HEK293 (cell line): ENCODE measurements around the gene UBE2M.
A peak's percentile ranks its signal among the peaks of the same experiment; 100 is the strongest.

Source experiments
- FEZF1 ChIP-seq: fragments of 450-650 bp; formaldehyde crosslinking; IDR thresholded peaks from 2 replicates; pipeline ENCODE4 v1.5.1; 2016; ENCODE audit warnings: missing biosample characterization, missing genetic modification characterization
- HOXC10 ChIP-seq: sonication (generic); formaldehyde crosslinking; IDR thresholded peaks from 2 replicates; pipeline ENCODE4 v1.8.1; 2023; ENCODE audit warnings: mild to moderate bottlenecking, missing genetic modification reagents
- MYNN ChIP-seq: fragments of 450-650 bp; formaldehyde crosslinking; IDR thresholded peaks from 2 replicates; pipeline ENCODE4 v1.5.1; 2016; ENCODE audit warnings: missing biosample characterization, missing genetic modification characterization, borderline replicate concordance
- OVOL3 ChIP-seq: fragments of 450-650 bp; formaldehyde crosslinking; IDR thresholded peaks from 2 replicates; pipeline ENCODE4 v1.5.1; 2016; ENCODE audit warnings: missing biosample characterization, missing genetic modification characterization
- PATZ1 ChIP-seq: fragments of 450-650 bp; formaldehyde crosslinking; IDR thresholded peaks from 2 replicates; pipeline ENCODE4 v1.5.1; 2016; ENCODE audit warnings: missing biosample characterization, missing genetic modification characterization
- TCF7L2 ChIP-seq: IDR thresholded peaks from 2 replicates; pipeline ENCODE4 v1.6.1; 2011; ENCODE audit warnings: low read depth, mild to moderate bottlenecking, inconsistent platforms, low read length, moderate library complexity, borderline replicate concordance
- TSHZ1 ChIP-seq: fragments of 450-650 bp; formaldehyde crosslinking; IDR thresholded peaks from 2 replicates; pipeline ENCODE4 v1.5.1; 2016; ENCODE audit warnings: missing biosample characterization, missing genetic modification characterization, borderline replicate concordance
- YY2 ChIP-seq: fragments of 450-650 bp; formaldehyde crosslinking; IDR thresholded peaks from 2 replicates; pipeline ENCODE4 v1.5.1; 2016; ENCODE audit warnings: missing biosample characterization, missing genetic modification characterization
- ZBTB11 ChIP-seq: fragments of 450-650 bp; formaldehyde crosslinking; conservative IDR thresholded peaks from 2 replicates; pipeline ENCODE4 v1.5.1; 2016; ENCODE audit warnings: low read depth, missing biosample characterization, missing genetic modification characterization
- ZBTB17 ChIP-seq: fragments of 450-650 bp; formaldehyde crosslinking; IDR thresholded peaks from 2 replicates; pipeline ENCODE4 v1.5.1; 2016; ENCODE audit warnings: missing biosample characterization, missing genetic modification characterization
- ZBTB20 ChIP-seq: fragments of 450-650 bp; formaldehyde crosslinking; IDR thresholded peaks from 2 replicates; pipeline ENCODE4 v1.5.1; 2016; ENCODE audit warnings: missing biosample characterization, missing genetic modification characterization
- ZNF174 ChIP-seq: fragments of 450-650 bp; formaldehyde crosslinking; IDR thresholded peaks from 2 replicates; pipeline ENCODE4 v1.5.0; 2017; ENCODE audit warnings: missing biosample characterization, mild to moderate bottlenecking, missing genetic modification characterization
- ZNF2 ChIP-seq: fragments of 450-650 bp; formaldehyde crosslinking; IDR thresholded peaks from 2 replicates; pipeline ENCODE4 v1.5.1; 2016; ENCODE audit warnings: missing biosample characterization, missing genetic modification characterization
- ZNF239 ChIP-seq: fragments of 450-650 bp; formaldehyde crosslinking; IDR thresholded peaks from 2 replicates; pipeline ENCODE4 v1.5.1; 2016; ENCODE audit warnings: missing biosample characterization, missing genetic modification characterization
- ZNF350 ChIP-seq: fragments of 450-650 bp; formaldehyde crosslinking; IDR thresholded peaks from 2 replicates; pipeline ENCODE4 v1.5.0; 2017; ENCODE audit warnings: missing biosample characterization, mild to moderate bottlenecking, missing genetic modification characterization
- ZNF362 ChIP-seq: fragments of 450-650 bp; formaldehyde crosslinking; IDR thresholded peaks from 2 replicates; pipeline ENCODE4 v1.5.1; 2016; ENCODE audit warnings: missing biosample characterization, missing genetic modification characterization
- ZNF433 ChIP-seq: fragments of 450-650 bp; formaldehyde crosslinking; IDR thresholded peaks from 2 replicates; pipeline ENCODE4 v1.5.1; 2016; ENCODE audit warnings: missing biosample characterization, missing genetic modification characterization, low read depth
- ZNF518A ChIP-seq: fragments of 450-650 bp; formaldehyde crosslinking; conservative IDR thresholded peaks from 2 replicates; pipeline ENCODE4 v1.5.1; 2016; ENCODE audit warnings: low read depth, missing biosample characterization, missing genetic modification characterization
- ZNF571 ChIP-seq: fragments of 450-650 bp; formaldehyde crosslinking; IDR thresholded peaks from 2 replicates; pipeline ENCODE4 v1.5.0; 2017; ENCODE audit warnings: missing biosample characterization, missing genetic modification characterization
- ZNF580 ChIP-seq: fragments of 450-650 bp; formaldehyde crosslinking; IDR thresholded peaks from 2 replicates; pipeline ENCODE4 v1.5.1; 2016; ENCODE audit warnings: missing biosample characterization, missing genetic modification characterization
- ZNF585B ChIP-seq: fragments of 450-650 bp; formaldehyde crosslinking; IDR thresholded peaks from 2 replicates; pipeline ENCODE4 v1.5.1; 2016; ENCODE audit warnings: missing biosample characterization, missing genetic modification characterization
- ZNF747 ChIP-seq: fragments of 450-650 bp; formaldehyde crosslinking; IDR thresholded peaks from 2 replicates; pipeline ENCODE4 v1.5.1; 2016; ENCODE audit warnings: missing biosample characterization, missing genetic modification characterization
- ZNF785 ChIP-seq: fragments of 450-650 bp; formaldehyde crosslinking; IDR thresholded peaks from 2 replicates; pipeline ENCODE4 v1.5.1; 2016; ENCODE audit warnings: missing biosample characterization, missing genetic modification characterization
- ZNF830 ChIP-seq: fragments of 450-650 bp; IDR thresholded peaks from 2 replicates; pipeline ENCODE4 v1.5.0; 2018; ENCODE audit warnings: missing biosample characterization, missing genetic modification characterization, low read depth, mild to moderate bottlenecking, moderate library complexity

Gene UBE2M

GRCh38 chr19:58559275-58560006 is 1.0 kb upstream of the UBE2M start (continued):
- peak; percentile 66 for TF ChIP-seq ZNF518A (tag by site-specific recombination)
- TF ChIP-seq TCF7L2 = no peak
- no peak for TF ChIP-seq ZNF362 (tag by site-specific recombination)
- TF ChIP-seq HOXC10 (CRISPR knock-in tag) = no peak; the same call in 1 of the 2 replicates
- peak; percentile 65; the same call in 1 of the 2 replicates for TF ChIP-seq YY2 (tag by site-specific recombination)
- TF ChIP-seq ZNF2 = peak; percentile 84
- TF ChIP-seq ZBTB20 = peak; percentile 65
- TF ChIP-seq ZNF433 (tag by site-specific recombination) = no peak
- no peak for TF ChIP-seq ZNF830 (tag by site-specific recombination)
- TF ChIP-seq MYNN (tag by site-specific recombination) = no peak
- peak; percentile 90 for TF ChIP-seq PATZ1
- no peak for TF ChIP-seq TSHZ1
- peak; percentile 97 for TF ChIP-seq ZBTB11 (tag by site-specific recombination)
- TF ChIP-seq ZNF580 (tag by site-specific recombination) = peak; percentile 86
- TF ChIP-seq ZNF571 (tag by site-specific recombination) = no peak
- peak; percentile 57 for TF ChIP-seq ZBTB17 (tag by site-specific recombination)
- peak; percentile 35; the same call in 1 of the 2 replicates for TF ChIP-seq ZNF239 (tag by site-specific recombination)
- TF ChIP-seq ZNF174 (tag by site-specific recombination) = no peak
- peak; percentile 85 for TF ChIP-seq OVOL3 (tag by site-specific recombination)
- TF ChIP-seq FEZF1 = peak; percentile 87
- peak; percentile 59; the same call in 1 of the 2 replicates for TF ChIP-seq ZNF785 (tag by site-specific recombination)
- no peak for TF ChIP-seq ZNF350 (tag by site-specific recombination)
- TF ChIP-seq ZNF585B = no peak
- TF ChIP-seq ZNF747 (tag by site-specific recombination) = no peak
